Endothelial cell of umbilical vein (primary cell): ENCODE results near the gene PRMT1. TPM values are rescaled to one million over a fixed set of nuclear protein-coding genes. Genes with fewer than 3 reads are reported as not detected.

Experiments used
- BruUV-seq: library from RNA; stranded (reverse); fragments of 400-500 nt; replicated peaks from 2 replicates; lab custom pipeline; 2021; lab: Mats Ljungman, UMichigan
- CTCF ChIA-PET: fragments of 300-600, 350-600 bp; sonication (Branson Sonifier 250); formaldehyde crosslinking; loops from one replicate; lab custom pipeline; 2021; ENCODE audit warnings: antibody characterized with exemption, inconsistent platforms; lab: Charles Lee
- POLR2A ChIA-PET: fragments of 300-600, 350-600 bp; sonication (Branson Sonifier 250); formaldehyde crosslinking; loops from one replicate; lab custom pipeline; 2021; ENCODE audit warnings: antibody characterized with exemption, inconsistent platforms; lab: Charles Lee
- DNase-seq: peaks from one replicate; pipeline ENCODE4 v3.0.0-alpha.2; 2011; ENCODE audit warnings: low read depth, low spot score
- FAIRE-seq: peaks from 2 replicates; lab custom pipeline; 2011; peaks lifted over from hg19 to GRCh38; lab: Jason Lieb, UNC
- H2AFZ ChIP-seq: 2 replicates; pipeline ENCODE4 v1.6.0; 2012; ENCODE audit warnings: low read depth, low read length, control low read depth, inconsistent platforms
- H3K27ac ChIP-seq: 2 replicates; pipeline ENCODE4 v1.5.1; 2011; ENCODE audit warnings: low read depth, mild to moderate bottlenecking, control low read depth, low read length, moderate library complexity; ENCODE audit not compliant: insufficient read depth
- H3K27me3 ChIP-seq, 2 experiments: 2 replicates each; pipeline versions ENCODE4 v1.6.0 to v1.6.1; 2011; ENCODE audit warnings: low read length in 2 of 2, mixed read lengths in 1 of 2; ENCODE audit not compliant: control insufficient read depth in 2 of 2, insufficient read depth in 2 of 2
- H3K36me3 ChIP-seq, 2 experiments: 2 replicates in 1 of 2; 3 replicates in 1 of 2; pipeline ENCODE4 v1.5.1; 2011; ENCODE audit warnings: low read length in 2 of 2, mild to moderate bottlenecking in 1 of 2, moderate library complexity in 1 of 2; ENCODE audit not compliant: control insufficient read depth in 2 of 2, insufficient read depth in 2 of 2; ENCODE audit errors: extremely low read depth in 1 of 2
- H3K4me1 ChIP-seq: 3 replicates; pipeline ENCODE4 v1.5.1; 2011; ENCODE audit warnings: mild to moderate bottlenecking, low read length; ENCODE audit not compliant: control insufficient read depth, insufficient read depth; ENCODE audit errors: extremely low read depth
- H3K4me2 ChIP-seq: 2 replicates; pipeline ENCODE4 v1.6.1; 2011; ENCODE audit warnings: low read length, control low read depth, mixed read lengths; ENCODE audit not compliant: insufficient read depth
- H3K4me3 ChIP-seq, 3 experiments: fragments of 200-600 bp in 1 of 3; sonication (generic), shearing (Covaris generic) in 1 of 3; replicated peaks in 1 of 3; 2 replicates each; pipeline ENCODE4 v1.5.1; 2011 to 2016; ENCODE audit warnings: control low read depth in 3 of 3, low read length in 3 of 3, mild to moderate bottlenecking in 2 of 3, inconsistent platforms in 1 of 3, low read depth in 1 of 3, moderate library complexity in 1 of 3; ENCODE audit not compliant: insufficient read depth in 1 of 3
- H3K79me2 ChIP-seq: 2 replicates; pipeline ENCODE4 v1.6.0; 2012; ENCODE audit warnings: low read length, inconsistent platforms; ENCODE audit not compliant: control insufficient read depth, insufficient read depth
- H3K9ac ChIP-seq: replicated peaks from 2 replicates; pipeline ENCODE3; 2011; ENCODE audit warnings: low read length, control low read depth; ENCODE audit not compliant: insufficient read depth; ENCODE audit errors: extremely low read depth
- H3K9me1 ChIP-seq: replicated peaks from 3 replicates; pipeline ENCODE4 v1.6.0; 2011; ENCODE audit warnings: mild to moderate bottlenecking, low read length; ENCODE audit not compliant: control insufficient read depth, insufficient read depth; ENCODE audit errors: extremely low read depth
- H3K9me3 ChIP-seq: replicated peaks from 2 replicates; pipeline ENCODE4 v1.5.1; 2012; ENCODE audit warnings: low read length, inconsistent platforms; ENCODE audit not compliant: control insufficient read depth, insufficient read depth
- H4K20me1 ChIP-seq: replicated peaks from 2 replicates; pipeline ENCODE3; 2011; ENCODE audit warnings: mild to moderate bottlenecking, low read length; ENCODE audit not compliant: control insufficient read depth, insufficient read depth; ENCODE audit errors: extremely low read depth
- FOS ChIP-seq: IDR thresholded peaks from 2 replicates; pipeline ENCODE4 v1.6.1; 2011; ENCODE audit warnings: mild to moderate bottlenecking, low read length, moderate library complexity, borderline replicate concordance; ENCODE audit not compliant: insufficient read depth
- MAX ChIP-seq: IDR thresholded peaks from 2 replicates; pipeline ENCODE4 v1.6.1; 2011; ENCODE audit not compliant: insufficient read depth, insufficient read length
- MYC ChIP-seq: IDR thresholded peaks from one replicate; pipeline ENCODE4 v1.6.1; 2011; ENCODE audit warnings: mild to moderate bottlenecking, low read depth, low read length
- POLR2A ChIP-seq: IDR thresholded peaks from 2 replicates; pipeline ENCODE4 v1.6.1; 2012; ENCODE audit warnings: low read depth, mild to moderate bottlenecking, control low read depth, low read length
- POLR2AphosphoS5 ChIP-seq: IDR thresholded peaks from 2 replicates; pipeline ENCODE4 v1.6.1; 2012; ENCODE audit warnings: low read depth, mild to moderate bottlenecking, control low read depth, low read length, moderate library complexity; ENCODE audit not compliant: insufficient read depth
- dilution Hi-C: fragments of 300-500 bp; cut with MboI; formaldehyde crosslinking; loops from one replicate; pipeline ENCODE4 v1.15.0; 2019; ENCODE audit warnings: low sequenced_read_pairs; ENCODE audit not compliant: extremely low pct_ligation_motif_present
- intact Hi-C: fragments of 100-400 bp; cut with micrococcal nuclease; formaldehyde crosslinking; loops from one replicate; pipeline ENCODE4 v1.10.0; 2022
- polyA plus RNA-seq, 4 experiments: library from polyadenylated mRNA; depleted of rRNA in 3 of 4; stranded (reverse) in 3 of 4; unstranded in 1 of 4; fragments of >200 nt; gene quantifications; 2 replicates each; pipeline versions ENCODE4 v1.2.1 to v1.2.3, GENCODE V29; 2011 to 2012; ENCODE audit warnings: missing spikeins in 1 of 4
- total RNA-seq: library from RNA; stranded (reverse); gene quantifications from 2 replicates; pipeline ENCODE4 v1.2.3, GENCODE V29; 2021
- TF ChIP-seq, protein P1 (sequence below), 2 donors: IDR thresholded peaks; 1 replicate in 1 of 2; 2 replicates in 1 of 2; pipeline ENCODE4 v1.5.1; 2011; ENCODE audit warnings: low read length in 2 of 2, mild to moderate bottlenecking in 2 of 2, moderate library complexity in 2 of 2, control low read depth in 1 of 2, inconsistent platforms in 1 of 2, low read depth in 1 of 2; ENCODE audit not compliant: insufficient read depth in 1 of 2; ENCODE audit errors: extremely low read depth in 1 of 2

Gene PRMT1
- total and polyA plus RNA-seq, 2 donors (not counting 3 experiments of a cell fraction or from before 2014, with no cell fraction given), result 242 to 542 TPM

GRCh38 chr19:49687566-49688316 lies 10.7 kb downstream of the PRMT1 start:
- POLR2A ChIA-PET, result no interaction called here
- DNase-seq, result peak; percentile 51
- CTCF ChIA-PET, result no interaction called here

More at GRCh38 chr19:49687566-49688316, 10.7 kb downstream of the PRMT1 start:
- peak; percentile 44 for TF ChIP-seq MYC
- no peak for TF ChIP-seq MAX
- peak; percentile 15 for TF ChIP-seq POLR2A
- TF ChIP-seq POLR2AphosphoS5, result no peak
- TF ChIP-seq, protein P1, sequence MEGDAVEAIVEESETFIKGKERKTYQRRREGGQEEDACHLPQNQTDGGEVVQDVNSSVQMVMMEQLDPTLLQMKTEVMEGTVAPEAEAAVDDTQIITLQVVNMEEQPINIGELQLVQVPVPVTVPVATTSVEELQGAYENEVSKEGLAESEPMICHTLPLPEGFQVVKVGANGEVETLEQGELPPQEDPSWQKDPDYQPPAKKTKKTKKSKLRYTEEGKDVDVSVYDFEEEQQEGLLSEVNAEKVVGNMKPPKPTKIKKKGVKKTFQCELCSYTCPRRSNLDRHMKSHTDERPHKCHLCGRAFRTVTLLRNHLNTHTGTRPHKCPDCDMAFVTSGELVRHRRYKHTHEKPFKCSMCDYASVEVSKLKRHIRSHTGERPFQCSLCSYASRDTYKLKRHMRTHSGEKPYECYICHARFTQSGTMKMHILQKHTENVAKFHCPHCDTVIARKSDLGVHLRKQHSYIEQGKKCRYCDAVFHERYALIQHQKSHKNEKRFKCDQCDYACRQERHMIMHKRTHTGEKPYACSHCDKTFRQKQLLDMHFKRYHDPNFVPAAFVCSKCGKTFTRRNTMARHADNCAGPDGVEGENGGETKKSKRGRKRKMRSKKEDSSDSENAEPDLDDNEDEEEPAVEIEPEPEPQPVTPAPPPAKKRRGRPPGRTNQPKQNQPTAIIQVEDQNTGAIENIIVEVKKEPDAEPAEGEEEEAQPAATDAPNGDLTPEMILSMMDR (IDR thresholded peaks at IDR 0.05; ENCODE audit: extremely low read depth in 1 of 2, insufficient read depth in 1 of 2, low read depth in 1 of 2, low read length in 2 of 2), result no peak
- TF ChIP-seq FOS, result no peak
- no peaks in the 10 kb centered on the region for H3K9me3 ChIP-seq
- no TSS peak for BruUV-seq
- dilution Hi-C loops (no loop called here), intact Hi-C loops (loop anchor here (5.0 kb wide), 1 partner anchor 120 kb away; no protein-coding TSS in a partner anchor)
- H3K79me2 ChIP-seq, result peaks cover 2% of the 10 kb centered on the region
- H3K4me1 ChIP-seq, result peaks cover 40% of the 10 kb centered on the region
- H3K4me2 ChIP-seq, result peak overlapping the region; percentile 28
- H3K4me3 ChIP-seq, result peak overlapping the region in 1 of 3 experiments; percentile 4
- no peaks in the 10 kb centered on the region for H3K9me1 ChIP-seq
- H4K20me1 ChIP-seq, result no peaks in the 10 kb centered on the region
- no peak overlapping the region for H2AFZ ChIP-seq
- FAIRE-seq, result peak; percentile 87
- no peak overlapping the region for H3K27ac ChIP-seq
- H3K9ac ChIP-seq, result no peak overlapping the region
- peaks cover 2 to 25% of the 10 kb centered on the region in 2 experiments for H3K36me3 ChIP-seq
- H3K27me3 ChIP-seq, result no peaks in the 10 kb centered on the region
